Brain microvascular endothelial cell (primary cell): ENCODE data around the gene B3GNT2.

Experiments
- DNase-seq: peaks from one replicate; pipeline ENCODE4 v3.0.0-alpha.2; 2020
- H3K27ac ChIP-seq: fragments of 250-450 bp; sonication (Bioruptor Pico); 2 replicates; pipeline ENCODE4 v1.5.1; 2020; ENCODE audit warnings: mild to moderate bottlenecking, moderate library complexity
- H3K27me3 ChIP-seq: fragments of 250-450 bp; sonication (Bioruptor Pico); replicated peaks from 2 replicates; pipeline ENCODE4 v1.5.1; 2020; ENCODE audit warnings: mild to moderate bottlenecking
- H3K36me3 ChIP-seq: fragments of 250-450 bp; sonication (Bioruptor Pico); replicated peaks from 2 replicates; pipeline ENCODE4 v1.5.1; 2020; ENCODE audit warnings: mild to moderate bottlenecking
- H3K4me3 ChIP-seq: 2 replicates; pipeline ENCODE4 v1.5.1; 2011; ENCODE audit warnings: low read depth, mild to moderate bottlenecking, control low read depth, low read length, moderate library complexity
- CTCF ChIP-seq: IDR thresholded peaks from 2 replicates; pipeline ENCODE4 v1.5.1; 2011; ENCODE audit warnings: low read depth, mild to moderate bottlenecking, moderate library complexity, low read length, control low read depth, inconsistent platforms; ENCODE audit errors: missing control alignments
- in situ Hi-C: cut with HindIII; loops from 2 replicates; pipeline ENCODE4 v1.10.0; 2017; ENCODE audit warnings: low sequenced_read_pairs, low pct_ligation_motif_present

B3GNT2 gene

DNA sequence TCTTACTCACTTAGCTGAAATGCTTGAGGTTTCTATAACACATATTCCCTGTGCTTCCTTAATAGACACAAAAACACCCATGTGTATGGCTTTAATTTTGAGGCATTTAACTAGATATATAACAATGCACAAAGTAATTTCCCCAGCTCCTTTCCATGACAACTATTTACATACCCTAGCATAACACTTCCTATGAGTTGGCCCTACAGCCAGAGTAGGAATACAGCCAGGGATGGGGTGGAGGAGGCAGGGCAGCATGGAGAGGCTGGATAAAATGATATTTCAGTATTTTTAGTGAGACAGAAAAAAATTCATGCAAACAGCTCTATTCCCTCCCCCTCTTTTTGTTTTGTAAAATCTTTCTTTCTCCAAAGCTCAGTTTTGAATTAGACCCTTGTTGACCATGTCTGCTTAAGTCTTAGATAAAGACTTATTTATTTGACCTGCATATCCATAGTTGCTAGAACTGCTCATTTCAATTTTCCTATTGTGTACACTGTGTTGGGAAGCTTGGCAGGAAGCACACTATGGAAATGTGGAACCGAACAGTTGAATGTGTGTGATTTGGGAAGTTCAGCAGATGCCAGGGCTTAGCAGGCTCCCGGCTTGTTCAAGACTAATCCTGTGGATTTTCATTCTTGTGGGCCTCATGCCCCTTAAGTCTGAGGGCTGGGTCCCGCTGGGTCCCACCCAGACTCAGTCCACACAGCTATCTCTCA is 11.2 kb upstream of the B3GNT2 start:
- H3K36me3 ChIP-seq: no peaks in the 10 kb centered on the region
- H3K27me3 ChIP-seq: no peaks in the 10 kb centered on the region
- in situ Hi-C loops: no loop called here
- H3K4me3 ChIP-seq: no peak overlapping the region
- DNase-seq: no peak
- H3K27ac ChIP-seq: no peak overlapping the region
- no peak for TF ChIP-seq CTCF

DNA sequence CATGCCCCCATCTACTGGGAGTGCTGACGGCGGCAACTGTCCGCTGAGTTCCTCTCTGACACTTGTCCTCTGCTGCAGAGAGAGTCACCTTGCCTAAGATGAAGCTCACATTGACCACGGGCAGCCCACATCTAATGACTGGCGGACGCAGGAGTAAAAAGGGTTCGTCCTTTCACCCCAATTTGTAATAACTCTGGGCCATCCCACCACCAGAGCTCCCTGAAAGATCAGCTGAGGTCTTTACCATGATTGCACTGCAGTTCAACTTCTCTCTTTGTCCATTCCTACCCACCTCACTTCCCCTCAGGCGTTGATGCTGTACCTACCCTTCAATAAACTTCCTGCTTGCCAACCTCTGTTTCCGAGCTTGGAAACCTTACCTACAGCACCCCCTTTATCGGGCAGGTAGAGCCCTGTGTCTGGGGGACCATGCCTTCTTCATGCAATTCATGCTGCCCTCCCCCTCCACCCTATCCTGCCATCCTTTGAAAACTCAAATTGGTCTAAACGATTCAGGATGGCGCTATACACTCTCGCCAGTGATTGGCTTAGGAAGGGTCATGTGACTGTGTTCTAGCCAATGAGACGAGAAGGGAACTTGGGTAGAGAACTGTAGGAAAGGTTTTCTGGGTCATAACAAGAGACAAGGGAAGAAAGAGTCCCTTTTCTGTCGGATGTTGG is 10.3 kb upstream of the B3GNT2 start:
- H3K27me3 ChIP-seq: no peaks in the 10 kb centered on the region
- in situ Hi-C loops: no loop called here
- DNase-seq: no peak
- no peak for TF ChIP-seq CTCF
- no peak overlapping the region for H3K4me3 ChIP-seq
- H3K36me3 ChIP-seq: no peaks in the 10 kb centered on the region
- no peak overlapping the region for H3K27ac ChIP-seq

GRCh38 chr2:62186156-62186905 is 9.6 kb upstream of the B3GNT2 start:
- no peaks in the 10 kb centered on the region for H3K27me3 ChIP-seq
- in situ Hi-C loops: no loop called here
- TF ChIP-seq CTCF: no peak
- no peak overlapping the region for H3K4me3 ChIP-seq
- DNase-seq: no peak
- no peak overlapping the region for H3K27ac ChIP-seq
- H3K36me3 ChIP-seq: no peaks in the 10 kb centered on the region

DNA sequence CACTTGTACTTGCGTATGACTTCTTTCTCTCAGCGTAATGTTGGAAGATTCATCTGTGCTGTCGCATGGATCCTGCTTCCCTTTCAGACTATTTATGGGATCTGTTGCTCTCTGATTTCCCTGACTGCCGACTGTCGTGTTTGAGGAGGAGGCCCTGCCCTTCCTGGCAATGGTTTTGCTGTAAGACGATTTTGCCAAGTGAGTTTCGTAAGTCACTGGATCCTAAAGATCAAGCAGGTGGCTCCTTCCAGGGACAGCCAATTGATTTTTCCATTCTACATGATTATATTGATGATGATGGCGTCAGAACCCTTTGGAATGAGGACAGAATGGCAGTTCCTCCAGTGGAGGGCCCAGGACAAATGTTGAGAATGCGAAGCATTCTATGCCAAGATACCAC is 8.7 kb upstream of the B3GNT2 start:
- Histone ChIP-seq H3K36me3 (no peaks in the 10 kb centered on the region), H3K27me3 (no peaks in the 10 kb centered on the region), H3K4me3 (no peak overlapping the region), H3K27ac (no peak overlapping the region)
- no peak for DNase-seq
- TF ChIP-seq CTCF: no peak
- in situ Hi-C loops: no loop called here

- Histone ChIP-seq H3K27ac (no peak overlapping the region), H3K4me3 (no peak overlapping the region), H3K36me3 (no peaks in the 10 kb centered on the region), H3K27me3 (no peaks in the 10 kb centered on the region)
- TF ChIP-seq CTCF: no peak
- no peak for DNase-seq
- in situ Hi-C loops: no loop called here
Measured at GRCh38 chr2:62188416-62188815, 7.5 kb upstream of the B3GNT2 start.
